ENCODE measurements around the gene TBCD. TPM values are rescaled to one million over a fixed set of nuclear protein-coding genes. Genes with fewer than 3 reads are reported as not detected.

The TBCD gene
- total RNA-seq, 1 donor from 2014 or later: 84.8 TPM

GRCh38 chr17:82948081-82948511 is 196.2 kb downstream of the TBCD start:
- H3K9me3 ChIP-seq: peaks cover 27% of the 10 kb centered on the region
- H3K4me3 ChIP-seq: no peak overlapping the region
- peaks cover 14% of the 10 kb centered on the region for H3K36me3 ChIP-seq
- no peaks in the 10 kb centered on the region for H3K4me1 ChIP-seq
- no peak overlapping the region for H3K27ac ChIP-seq
- intact Hi-C loops (cut with DNase I): no loop called here
- H3K27me3 ChIP-seq (ENCODE audit: low read depth): no peaks in the 10 kb centered on the region
- ATAC-seq: peak in 1 of 2 donors; percentile 26
- no peak for TF ChIP-seq CTCF (IDR thresholded peaks at IDR 0.05)
- peak; percentile 37 for DNase-seq

- DNase-seq: peak; percentile 5
- no peaks in the 10 kb centered on the region for H3K27me3 ChIP-seq (ENCODE audit: low read depth)
- intact Hi-C loops (cut with DNase I): no loop called here
Observed at GRCh38 chr17:82948957-82949356, 197.1 kb downstream of the TBCD start.

GRCh38 chr17:82949361-82949760 is 197.5 kb downstream of the TBCD start:
- H3K27ac ChIP-seq: no peak overlapping the region
- intact Hi-C loops (cut with DNase I): no loop called here
- no peak for TF ChIP-seq CTCF (IDR thresholded peaks at IDR 0.05)
- H3K4me1 ChIP-seq: no peaks in the 10 kb centered on the region
- H3K4me3 ChIP-seq: no peak overlapping the region
- H3K36me3 ChIP-seq: peaks cover 2% of the 10 kb centered on the region
- peak; percentile 34 for DNase-seq
- no peak for ATAC-seq
- no peaks in the 10 kb centered on the region for H3K27me3 ChIP-seq (ENCODE audit: low read depth)
- H3K9me3 ChIP-seq: peaks cover 20% of the 10 kb centered on the region

More at GRCh38 chr17:82948957-82949356, 197.1 kb downstream of the TBCD start:
- no peaks in the 10 kb centered on the region for H3K4me1 ChIP-seq
- peaks cover 24% of the 10 kb centered on the region for H3K9me3 ChIP-seq
- H3K27ac ChIP-seq: no peak overlapping the region
- no peak for TF ChIP-seq CTCF (IDR thresholded peaks at IDR 0.05)
- no peak for ATAC-seq
- H3K4me3 ChIP-seq: no peak overlapping the region
- H3K36me3 ChIP-seq: peaks cover 6% of the 10 kb centered on the region

- H3K27me3 ChIP-seq (ENCODE audit: low read depth): no peaks in the 10 kb centered on the region
- peak; percentile 12 for DNase-seq
- H3K4me3 ChIP-seq: no peak overlapping the region
- no peak for TF ChIP-seq CTCF (IDR thresholded peaks at IDR 0.05)
- no peak overlapping the region for H3K27ac ChIP-seq
- H3K9me3 ChIP-seq: peaks cover 19% of the 10 kb centered on the region
- no peaks in the 10 kb centered on the region for H3K4me1 ChIP-seq
- no peaks in the 10 kb centered on the region for H3K36me3 ChIP-seq
- no peak for ATAC-seq
- intact Hi-C loops (cut with DNase I): no loop called here
Observed at GRCh38 chr17:82949984-82950383, 198.1 kb downstream of the TBCD start.

- intact Hi-C loops (cut with DNase I): no loop called here
- no peaks in the 10 kb centered on the region for H3K4me1 ChIP-seq
- no peaks in the 10 kb centered on the region for H3K27me3 ChIP-seq (ENCODE audit: low read depth)
- TF ChIP-seq CTCF (IDR thresholded peaks at IDR 0.05): no peak
- peaks cover 17% of the 10 kb centered on the region for H3K9me3 ChIP-seq
- peak; percentile 10 for DNase-seq
- no peak overlapping the region for H3K27ac ChIP-seq
- no peak for ATAC-seq
- H3K4me3 ChIP-seq: no peak overlapping the region
- no peaks in the 10 kb centered on the region for H3K36me3 ChIP-seq
Observed at GRCh38 chr17:82950525-82951102, 198.7 kb downstream of the TBCD start.

Data from lower lobe of right lung (tissue), 2 donors.